ENCODE measurements around the gene PDAP1. TPM values are rescaled to one million over a fixed set of nuclear protein-coding genes. Genes with fewer than 3 reads are reported as not detected.

PDAP1 gene
- total and polyA plus RNA-seq, 2 of the 13 experiments (the other 11 are each of a cell fraction or from before 2014, with no cell fraction given) = 13.0 to 100 TPM

GRCh38 chr7:99408379-99409191 is at the start of gene PDAP1, which contains the start of gene BUD31 (continued):
- TF ChIP-seq STAT6 (CRISPR knock-in tag; IDR thresholded peaks at IDR 0.05; ENCODE audit: borderline replicate concordance) = peak; percentile 76; the same call in 1 of the 2 replicates
- no peak for TF ChIP-seq NAIF1 (CRISPR knock-in tag; IDR thresholded peaks at IDR 0.05; ENCODE audit: borderline replicate concordance)
- TF ChIP-seq SRSF4 (IDR thresholded peaks at IDR 0.05; ENCODE audit: low read depth, low read length, poor library complexity, severe bottlenecking) = no peak
- peak; percentile 68; the same call in 1 of the 2 replicates for TF ChIP-seq ZNF543 (CRISPR knock-in tag; IDR thresholded peaks at IDR 0.05)
- TF ChIP-seq REXO4 (CRISPR knock-in tag; IDR thresholded peaks at IDR 0.05; ENCODE audit: borderline replicate concordance) = no peak
- no peak for TF ChIP-seq ZFP36 (IDR thresholded peaks at IDR 0.05; ENCODE audit: borderline replicate concordance, low read depth, low read length, partially characterized antibody)
- TF ChIP-seq DPF2 (CRISPR knock-in tag; IDR thresholded peaks at IDR 0.05; ENCODE audit: borderline replicate concordance, low read depth) = 0 out of 2 replicates have a peak, but pooled peaks have one; percentile 17
- no peak for TF ChIP-seq ZBTB1 (CRISPR knock-in tag; IDR thresholded peaks at IDR 0.05; ENCODE audit: borderline replicate concordance)
- no peak for TF ChIP-seq NFKBIZ (CRISPR knock-in tag; IDR thresholded peaks at IDR 0.05)
- peak; percentile 83 for TF ChIP-seq GABPA (IDR thresholded peaks at IDR 0.05; ENCODE audit: low read depth, low read length)
- peak; percentile 93 for TF ChIP-seq GABPA (CRISPR knock-in tag; IDR thresholded peaks at IDR 0.05; ENCODE audit: low read depth)
- TF ChIP-seq TBL1XR1 (IDR thresholded peaks at IDR 0.05; ENCODE audit: borderline replicate concordance, low read length, partially characterized antibody) = peak; percentile 55
- TF ChIP-seq NKX3-1 (CRISPR knock-in tag; IDR thresholded peaks at IDR 0.05) = peak; percentile 71; the same call in 1 of the 2 replicates
- TF ChIP-seq ZNF251 (CRISPR knock-in tag; IDR thresholded peaks at IDR 0.05) = no peak
- no peak for TF ChIP-seq ZSCAN20 (CRISPR knock-in tag; IDR thresholded peaks at IDR 0.05; ENCODE audit: borderline replicate concordance)
- TF ChIP-seq ZNF598 (CRISPR knock-in tag; IDR thresholded peaks at IDR 0.05; ENCODE audit: borderline replicate concordance) = peak; percentile 18; the same call in 1 of the 2 replicates
- TF ChIP-seq, protein P1, sequence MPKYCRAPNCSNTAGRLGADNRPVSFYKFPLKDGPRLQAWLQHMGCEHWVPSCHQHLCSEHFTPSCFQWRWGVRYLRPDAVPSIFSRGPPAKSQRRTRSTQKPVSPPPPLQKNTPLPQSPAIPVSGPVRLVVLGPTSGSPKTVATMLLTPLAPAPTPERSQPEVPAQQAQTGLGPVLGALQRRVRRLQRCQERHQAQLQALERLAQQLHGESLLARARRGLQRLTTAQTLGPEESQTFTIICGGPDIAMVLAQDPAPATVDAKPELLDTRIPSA (CRISPR knock-in tag; IDR thresholded peaks at IDR 0.05; ENCODE audit: borderline replicate concordance) = peak; percentile 81; the same call in 1 of the 2 replicates
- TF ChIP-seq RELA (CRISPR knock-in tag; IDR thresholded peaks at IDR 0.05) = peak; percentile 90; the same call in 1 of the 2 replicates
- TF ChIP-seq ZNF446 (CRISPR knock-in tag; IDR thresholded peaks at IDR 0.05) = no peak
- TF ChIP-seq BATF2 (CRISPR knock-in tag; IDR thresholded peaks at IDR 0.05) = no peak
- TF ChIP-seq, protein P2, sequence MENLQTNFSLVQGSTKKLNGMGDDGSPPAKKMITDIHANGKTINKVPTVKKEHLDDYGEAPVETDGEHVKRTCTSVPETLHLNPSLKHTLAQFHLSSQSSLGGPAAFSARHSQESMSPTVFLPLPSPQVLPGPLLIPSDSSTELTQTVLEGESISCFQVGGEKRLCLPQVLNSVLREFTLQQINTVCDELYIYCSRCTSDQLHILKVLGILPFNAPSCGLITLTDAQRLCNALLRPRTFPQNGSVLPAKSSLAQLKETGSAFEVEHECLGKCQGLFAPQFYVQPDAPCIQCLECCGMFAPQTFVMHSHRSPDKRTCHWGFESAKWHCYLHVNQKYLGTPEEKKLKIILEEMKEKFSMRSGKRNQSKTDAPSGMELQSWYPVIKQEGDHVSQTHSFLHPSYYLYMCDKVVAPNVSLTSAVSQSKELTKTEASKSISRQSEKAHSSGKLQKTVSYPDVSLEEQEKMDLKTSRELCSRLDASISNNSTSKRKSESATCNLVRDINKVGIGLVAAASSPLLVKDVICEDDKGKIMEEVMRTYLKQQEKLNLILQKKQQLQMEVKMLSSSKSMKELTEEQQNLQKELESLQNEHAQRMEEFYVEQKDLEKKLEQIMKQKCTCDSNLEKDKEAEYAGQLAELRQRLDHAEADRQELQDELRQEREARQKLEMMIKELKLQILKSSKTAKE (CRISPR knock-in tag; IDR thresholded peaks at IDR 0.05; ENCODE audit: borderline replicate concordance) = no peak
- TF ChIP-seq PRPF4 (IDR thresholded peaks at IDR 0.05; ENCODE audit: low read depth, low read length, poor library complexity, severe bottlenecking) = no peak
- no peak; the same call in 1 of the 2 replicates for TF ChIP-seq WIZ (CRISPR knock-in tag; IDR thresholded peaks at IDR 0.05)
